ENCODE results near the gene RBM10.
A peak's percentile ranks its signal among the peaks of the same experiment; 100 is the strongest.

RBM10 gene

DNA sequence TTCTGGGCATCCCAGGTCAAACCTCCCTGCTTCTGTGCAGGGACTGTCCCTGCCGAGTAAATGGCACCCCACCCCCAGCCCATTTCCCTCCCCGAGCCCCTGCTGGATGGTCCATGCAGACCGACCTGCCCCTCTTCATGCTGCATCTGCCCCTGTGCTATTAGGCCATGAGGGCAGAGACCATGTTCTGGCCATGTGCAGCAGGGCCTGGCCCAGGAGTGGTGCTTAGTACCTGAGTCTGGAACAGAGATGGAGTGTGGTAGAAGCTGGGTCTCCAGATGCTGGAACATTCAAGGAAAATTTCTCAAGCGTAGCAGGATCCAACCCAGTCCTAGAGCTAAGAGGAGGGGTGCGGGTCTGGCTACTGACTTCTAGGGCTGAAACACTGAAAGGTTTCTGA, 33.3 kb downstream of the RBM10 start:
- no peak for DNase-seq

DNA sequence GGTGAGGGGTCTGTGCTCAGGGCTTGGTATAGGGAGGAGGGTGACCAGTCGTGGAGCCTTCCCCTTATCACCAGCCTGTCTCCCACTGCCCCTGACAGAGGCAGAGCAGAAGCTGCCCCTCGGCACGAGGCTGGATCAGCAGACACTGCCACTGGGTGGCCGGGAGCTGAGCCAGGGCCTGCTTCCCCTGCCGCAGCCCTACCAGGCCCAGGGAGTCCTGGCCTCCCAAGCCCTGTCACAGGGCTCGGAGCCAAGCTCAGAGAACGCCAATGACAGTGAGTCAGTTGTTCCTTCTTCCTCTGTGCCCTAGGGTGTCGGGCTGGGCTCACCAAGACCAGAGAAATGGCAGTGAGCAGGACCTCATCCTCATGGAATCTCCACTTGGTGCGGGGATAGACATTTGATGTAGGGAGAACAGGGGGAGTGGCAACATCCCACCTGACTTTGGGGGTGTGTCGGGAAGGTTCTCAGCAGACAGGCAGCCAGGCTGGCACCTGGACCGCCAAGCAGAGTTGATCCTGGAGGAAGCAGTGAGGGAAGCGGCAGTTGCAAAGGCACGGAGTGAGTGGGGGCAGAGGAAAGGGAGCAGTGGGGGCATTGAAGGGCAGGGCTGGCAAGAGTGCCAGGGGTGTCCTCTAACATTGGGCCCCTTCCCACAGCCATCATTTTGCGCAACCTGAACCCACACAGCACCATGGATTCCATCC, 34.4 kb downstream of the RBM10 start:
- no peak for DNase-seq

DNA sequence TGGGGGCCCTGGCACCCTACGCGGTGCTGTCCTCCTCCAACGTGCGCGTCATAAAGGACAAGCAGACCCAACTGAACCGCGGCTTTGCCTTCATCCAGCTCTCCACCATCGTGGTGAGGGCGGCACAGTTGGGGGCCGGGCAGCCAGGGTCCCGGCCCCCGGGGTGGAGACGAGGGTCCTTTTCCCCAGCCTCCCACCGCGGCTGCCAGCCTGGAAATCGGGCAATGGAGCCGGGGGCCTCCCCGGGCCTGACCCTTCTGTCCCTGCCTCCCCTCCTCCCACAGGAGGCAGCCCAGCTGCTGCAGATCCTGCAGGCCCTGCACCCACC, 34.9 kb downstream of the RBM10 start:
- no peak for DNase-seq

DNA sequence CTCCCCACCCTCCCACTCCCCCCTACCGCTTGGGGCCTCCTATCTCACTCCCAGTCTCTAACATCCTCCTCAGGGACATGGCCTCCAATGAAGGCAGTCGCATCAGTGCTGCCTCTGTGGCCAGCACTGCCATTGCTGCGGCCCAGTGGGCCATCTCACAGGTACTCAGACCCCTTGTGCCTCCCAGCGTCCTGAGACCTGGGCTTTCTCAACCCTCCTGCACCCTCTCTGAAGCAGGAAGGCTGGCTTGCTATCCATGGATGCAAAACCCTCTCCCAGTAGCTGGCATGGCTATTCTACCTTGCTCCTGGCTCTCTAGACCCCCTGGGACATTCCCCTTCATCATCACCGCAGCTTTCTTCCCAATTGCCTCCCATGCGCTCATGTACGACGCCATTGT, 35.3 kb downstream of the RBM10 start:
- no peak for DNase-seq

DNA sequence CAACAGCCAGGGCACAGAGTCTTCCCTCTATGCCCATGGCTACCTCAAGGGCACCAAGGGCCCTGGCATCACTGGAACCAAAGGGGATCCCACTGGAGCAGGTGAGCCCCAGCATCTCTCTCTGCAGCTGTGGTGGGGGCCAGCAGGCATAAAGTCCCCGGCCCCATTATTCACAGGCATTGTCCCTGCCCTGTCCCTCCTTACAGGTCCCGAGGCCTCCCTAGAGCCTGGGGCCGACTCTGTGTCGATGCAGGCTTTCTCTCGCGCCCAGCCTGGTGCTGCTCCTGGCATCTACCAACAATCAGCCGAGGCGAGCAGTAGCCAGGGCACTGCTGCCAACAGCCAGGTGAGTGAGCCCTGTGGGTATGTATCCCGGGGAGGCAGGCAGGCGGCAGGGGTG, 36.3 kb downstream of the RBM10 start:
- no peak for DNase-seq

DNA sequence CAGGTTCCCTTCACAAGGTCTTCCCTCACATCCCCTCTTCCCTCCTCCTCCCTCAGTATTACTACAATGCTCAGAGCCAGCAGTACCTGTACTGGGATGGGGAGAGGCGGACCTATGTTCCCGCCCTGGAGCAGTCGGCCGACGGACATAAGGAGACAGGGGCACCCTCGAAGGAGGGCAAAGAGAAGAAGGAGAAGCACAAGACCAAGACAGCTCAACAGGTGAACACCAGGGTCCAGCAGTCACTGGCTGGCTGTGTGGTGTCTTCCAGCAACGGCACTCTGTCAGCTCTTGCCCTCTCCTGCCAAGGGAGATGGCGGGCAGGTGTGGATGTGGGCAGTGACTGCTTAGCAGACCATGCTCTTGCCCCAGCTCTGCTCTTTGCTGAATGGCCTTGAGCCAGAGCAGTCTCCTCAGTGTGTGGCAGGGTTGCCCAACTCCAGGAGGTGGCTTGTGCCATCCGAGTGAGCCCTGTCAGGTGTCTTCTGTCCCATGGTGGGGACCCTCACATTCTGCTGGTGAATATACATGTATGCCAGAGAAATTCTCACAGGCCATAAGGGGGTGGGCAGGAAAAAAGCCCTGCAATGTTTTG, 37.2 kb downstream of the RBM10 start:
- no peak for DNase-seq

DNA sequence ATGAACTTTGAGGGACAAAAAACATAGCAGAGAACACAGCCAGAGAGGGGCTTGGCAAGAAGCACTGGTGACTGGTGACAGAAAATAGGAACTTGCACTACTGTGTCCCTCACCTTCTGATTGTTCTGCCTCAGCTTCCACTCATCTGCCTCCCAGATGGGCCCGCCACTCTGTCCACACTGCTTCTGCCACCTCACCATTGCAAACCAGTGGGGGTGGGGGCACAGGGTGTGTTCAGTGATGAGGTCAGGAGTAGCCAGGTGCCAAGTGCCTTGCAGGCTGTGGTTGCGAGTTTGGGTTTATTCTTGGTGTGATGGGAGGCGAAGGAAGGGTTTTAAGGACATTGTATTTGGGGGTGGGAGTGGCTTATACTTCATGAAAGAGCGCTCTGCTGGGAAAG, 39.5 kb downstream of the RBM10 start:
- no peak for DNase-seq

DNA sequence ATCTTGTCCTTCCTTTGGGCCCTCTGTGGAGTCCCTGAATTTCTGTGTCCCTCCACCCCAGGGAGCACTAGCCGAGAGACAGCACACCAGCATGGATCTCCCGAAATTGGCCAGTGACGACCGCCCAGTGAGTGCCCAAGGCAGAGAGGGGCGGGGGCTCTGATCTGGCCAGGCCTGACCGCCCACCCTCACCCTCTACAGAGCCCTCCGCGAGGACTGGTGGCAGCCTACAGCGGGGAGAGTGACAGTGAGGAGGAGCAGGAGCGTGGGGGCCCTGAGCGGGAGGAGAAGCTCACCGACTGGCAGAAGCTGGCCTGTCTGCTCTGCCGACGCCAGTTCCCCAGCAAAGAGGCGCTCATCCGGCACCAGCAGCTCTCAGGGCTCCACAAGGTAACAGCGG, 40.2 kb downstream of the RBM10 start:
- DNase-seq = no peak

DNA sequence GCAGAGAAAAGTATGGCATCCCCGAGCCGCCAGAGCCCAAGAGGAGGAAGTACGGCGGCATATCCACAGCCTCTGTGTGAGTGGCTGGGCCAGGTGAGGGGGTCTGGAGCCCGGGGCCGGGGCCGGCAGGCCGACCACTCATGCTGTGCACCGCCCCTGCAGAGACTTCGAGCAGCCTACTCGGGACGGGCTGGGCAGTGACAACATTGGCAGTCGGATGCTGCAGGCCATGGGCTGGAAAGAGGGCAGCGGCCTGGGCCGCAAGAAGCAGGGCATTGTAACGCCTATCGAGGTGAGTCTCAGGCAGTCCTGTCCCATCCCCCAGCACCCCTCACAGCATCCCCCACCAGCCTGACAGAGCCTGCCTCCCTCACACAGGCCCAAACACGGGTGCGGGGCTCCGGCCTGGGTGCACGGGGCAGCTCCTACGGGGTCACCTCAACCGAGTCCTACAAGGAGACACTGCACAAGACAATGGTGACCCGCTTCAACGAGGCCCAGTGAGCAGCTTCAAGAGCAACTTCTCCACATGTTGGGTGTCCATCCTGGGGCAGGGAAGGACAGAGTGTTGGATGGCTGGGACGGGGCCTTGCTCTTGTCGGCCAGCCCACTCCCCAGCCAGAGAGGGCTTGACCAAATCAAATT, 41.2 kb downstream of the RBM10 start:
- DNase-seq = no peak

DNA sequence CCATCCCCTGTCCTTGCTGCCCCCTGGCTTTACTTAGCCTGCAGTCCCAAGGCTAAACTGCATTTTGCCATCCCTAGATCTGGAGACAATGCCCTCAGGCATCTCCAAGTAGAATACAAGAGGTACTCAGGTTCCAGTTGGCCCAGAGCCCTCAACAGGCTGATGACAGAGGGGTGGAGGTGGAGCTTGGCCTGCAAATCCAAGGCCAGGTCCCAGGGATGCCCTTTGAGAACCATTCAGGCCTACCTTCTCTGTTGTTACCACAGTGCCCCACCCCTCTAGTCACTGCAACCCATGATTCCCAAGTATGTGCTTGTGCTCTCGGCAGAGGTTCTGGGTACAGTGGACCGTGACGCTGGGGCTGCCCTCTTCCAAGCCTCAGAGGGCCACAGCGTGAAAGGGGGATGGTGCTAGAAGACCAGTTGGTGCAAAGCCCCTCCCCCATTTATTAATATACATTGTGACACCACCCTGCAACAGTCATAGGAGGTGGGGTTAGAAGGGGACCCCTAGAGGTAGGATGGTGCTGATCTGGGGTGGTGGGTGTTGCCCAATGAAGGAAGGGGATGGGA, 42.2 kb downstream of the RBM10 start:
- no peak for DNase-seq

DNA sequence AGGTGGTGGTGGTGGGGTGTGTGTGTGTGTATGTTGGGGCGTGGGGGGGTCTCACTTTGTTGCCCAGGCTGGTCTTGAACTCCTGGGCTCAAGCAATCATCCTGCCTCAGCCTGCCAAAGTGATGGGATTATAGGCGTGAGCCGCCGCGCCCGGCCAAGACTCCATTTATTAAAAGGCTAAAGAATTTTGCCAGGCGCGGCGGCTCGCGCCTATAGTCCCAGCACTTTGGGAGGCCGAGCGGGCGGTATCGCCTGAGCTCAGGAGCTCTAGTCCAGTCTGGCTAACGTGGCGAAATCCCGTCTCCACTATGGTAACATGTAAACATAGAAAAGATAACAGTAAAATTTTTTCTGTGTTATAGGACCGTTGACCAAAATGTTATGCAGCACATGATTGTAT, 44.9 kb downstream of the RBM10 start:
- DNase-seq = no peak

DNA sequence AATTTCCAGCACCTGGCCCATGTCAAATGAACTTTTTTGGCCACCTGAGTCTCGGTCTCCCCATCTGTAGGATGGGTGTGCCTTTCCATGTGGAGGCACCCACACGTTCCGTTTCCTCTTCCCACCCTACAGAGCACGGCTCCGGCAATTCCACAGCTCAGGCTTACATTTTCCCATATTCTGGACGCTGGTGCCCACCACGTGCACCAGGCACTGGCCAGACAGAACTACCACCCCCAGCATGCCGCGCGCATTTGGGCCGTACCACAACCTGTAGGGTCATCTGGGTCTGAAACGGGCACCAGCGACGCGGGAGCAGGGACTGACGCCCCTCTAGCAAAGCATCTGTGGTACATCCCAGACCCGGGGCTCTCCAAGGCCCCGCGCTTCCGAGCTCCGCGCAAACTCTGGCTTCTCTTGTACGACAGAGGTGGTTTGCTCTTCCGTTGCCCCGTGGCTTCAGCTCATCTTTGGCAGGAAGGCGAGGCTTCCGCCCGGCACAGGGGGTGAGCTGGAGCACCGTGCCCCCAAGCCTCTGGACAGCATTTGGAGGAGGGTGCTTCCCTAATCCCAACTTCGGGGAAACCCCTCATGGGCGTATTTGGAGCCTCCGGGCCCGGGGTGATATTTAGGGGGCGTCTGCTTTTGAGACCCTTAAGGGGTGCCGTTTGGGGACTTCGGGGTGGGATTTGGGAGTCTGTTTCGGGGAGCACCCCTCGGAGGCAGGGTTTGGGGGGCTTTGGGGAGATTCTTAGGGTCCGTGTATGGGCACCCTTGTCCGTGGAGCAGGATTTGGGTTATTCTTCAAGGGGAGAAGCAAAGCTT, 45.6 kb downstream of the RBM10 start:
- DNase-seq = peak; percentile 89

DNA sequence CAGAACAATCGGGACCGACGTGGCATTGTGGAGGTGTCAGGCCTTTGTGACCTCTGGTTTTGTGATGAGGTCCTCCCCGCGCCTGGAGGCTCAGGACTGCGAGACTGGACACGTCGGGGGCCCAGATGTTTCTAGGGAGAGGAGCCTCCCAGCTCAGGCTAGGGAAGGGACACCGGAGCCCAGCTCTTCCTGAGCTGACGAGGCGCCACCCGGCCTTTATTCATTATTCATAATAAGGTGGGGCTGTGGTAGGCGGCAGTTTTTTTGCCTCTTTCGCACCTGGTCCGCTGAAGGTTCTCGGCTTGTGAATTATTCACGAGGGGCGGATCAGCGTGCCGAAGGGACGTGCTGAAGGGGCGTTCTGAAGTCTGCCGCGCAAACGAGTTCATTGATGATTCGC, 46.3 kb downstream of the RBM10 start:
- peak; percentile 42 for DNase-seq

DNA sequence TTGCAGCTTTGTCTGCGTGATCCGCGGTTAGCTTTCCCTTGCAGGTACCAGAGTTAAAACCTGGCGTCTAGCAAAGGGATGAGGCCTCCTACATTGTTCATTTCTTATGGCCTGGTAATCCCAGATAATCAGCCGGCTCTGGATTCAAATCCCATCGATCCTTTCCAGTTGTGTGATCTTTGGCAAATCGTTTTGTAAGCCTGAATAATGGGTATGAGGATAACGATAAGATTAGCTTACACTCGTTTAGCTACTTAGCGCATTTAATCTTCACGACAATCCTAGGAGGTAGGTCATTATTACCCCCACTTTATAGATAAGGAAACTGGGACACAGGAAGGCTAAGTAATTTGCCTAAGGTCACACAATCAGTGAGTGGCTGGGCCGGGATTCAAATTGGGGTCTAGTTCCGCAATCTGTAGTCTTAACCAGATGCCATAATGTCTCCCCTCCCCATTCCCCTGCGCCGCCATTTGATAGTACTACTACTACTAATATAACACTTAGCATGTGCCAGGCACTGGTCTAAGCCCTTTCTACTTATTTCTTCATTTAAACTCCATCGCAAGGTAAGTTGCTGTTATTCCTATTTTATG, 46.9 kb downstream of the RBM10 start:
- DNase-seq = no peak

DNA sequence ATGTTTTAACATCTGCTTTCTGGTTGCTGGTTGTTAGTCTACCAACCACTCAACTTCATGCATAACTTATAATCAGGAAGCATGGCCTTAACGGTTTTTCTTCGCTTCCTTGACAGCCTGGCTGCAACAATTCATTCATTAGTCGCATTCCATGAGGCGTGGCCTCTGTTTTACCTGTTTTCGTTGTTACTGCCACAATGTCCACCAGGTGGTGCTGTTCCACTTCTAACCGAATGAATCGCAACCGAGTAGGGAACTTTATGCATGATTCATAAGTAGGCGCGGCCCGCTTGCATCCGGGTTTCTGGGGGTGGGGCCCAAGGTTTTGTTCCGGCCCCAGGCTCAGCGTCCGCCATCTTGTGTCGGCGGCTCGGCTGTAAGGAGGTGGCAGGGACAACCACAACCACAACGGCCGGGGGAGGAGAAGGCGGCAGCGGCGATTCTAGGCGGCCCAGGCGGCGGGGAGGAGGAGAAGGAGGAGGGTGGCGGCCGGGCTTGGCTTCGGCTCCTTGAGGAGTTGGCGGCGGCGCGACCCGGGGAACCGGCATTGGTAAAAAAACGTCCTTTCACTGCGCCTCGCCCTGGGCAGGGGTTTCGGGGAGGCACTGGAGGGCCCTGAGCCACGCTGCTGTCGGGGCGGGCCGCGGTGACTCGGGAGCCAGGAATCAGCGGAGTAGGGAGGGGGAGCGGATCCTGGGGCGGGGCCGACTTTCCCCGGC, 48.6 kb downstream of the RBM10 start, which contains the start of gene UBA1:
UBA1 (plus strand) TSS at position 355 of the 719 bp plus-strand sequence. CDS start 4,974 bp downstream, outside the sequence.
- peak; percentile 94 for DNase-seq

DNA sequence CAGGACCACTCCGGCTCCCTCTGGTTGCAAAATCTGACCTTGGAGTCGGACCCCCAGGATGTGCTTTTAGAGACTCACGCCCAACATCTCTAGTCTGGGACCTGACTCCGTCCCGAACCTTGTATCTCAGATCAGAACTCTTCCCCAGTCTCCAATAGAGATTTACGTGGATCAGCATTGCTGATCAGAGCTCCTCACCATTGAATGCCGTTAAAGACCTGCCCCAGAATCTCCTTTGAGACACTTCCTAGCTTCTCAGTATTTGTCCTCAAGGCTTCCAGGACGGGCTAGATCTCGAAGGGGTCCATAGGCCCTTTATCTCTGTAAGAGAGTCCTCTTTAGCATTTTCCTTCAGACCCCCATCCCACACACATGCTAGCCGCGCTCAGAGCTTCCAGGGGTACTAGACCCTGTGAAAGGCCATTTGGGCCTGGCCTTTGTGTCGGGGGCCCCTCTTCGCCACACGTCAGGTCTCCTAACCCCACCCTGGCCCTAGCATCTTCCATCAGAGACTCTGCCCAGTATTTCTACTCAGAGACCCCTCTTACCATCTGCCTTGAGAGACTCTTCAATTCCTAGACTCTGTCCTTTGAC, 49.3 kb downstream of the RBM10 start:
- DNase-seq = no peak

DNA sequence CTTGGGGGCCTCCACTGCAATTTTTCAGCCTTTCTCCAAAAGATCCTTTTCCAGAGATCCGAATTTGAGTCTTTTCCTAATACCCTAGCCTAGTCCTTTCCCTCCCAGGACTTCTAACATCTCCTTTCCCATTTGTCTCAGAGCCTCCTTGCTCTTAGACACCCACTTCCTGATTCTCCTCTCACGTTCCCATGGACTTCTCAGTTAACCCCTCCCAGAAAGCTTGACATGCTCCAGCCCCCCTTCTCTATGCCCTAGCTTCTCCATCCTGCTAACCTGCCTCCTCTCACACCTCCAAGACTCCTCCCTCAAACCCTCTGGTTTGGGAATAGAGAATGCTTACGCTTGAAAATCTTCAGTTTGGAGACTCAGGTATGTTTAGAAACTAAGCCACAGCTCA, 51.1 kb downstream of the RBM10 start:
- DNase-seq = no peak

DNA sequence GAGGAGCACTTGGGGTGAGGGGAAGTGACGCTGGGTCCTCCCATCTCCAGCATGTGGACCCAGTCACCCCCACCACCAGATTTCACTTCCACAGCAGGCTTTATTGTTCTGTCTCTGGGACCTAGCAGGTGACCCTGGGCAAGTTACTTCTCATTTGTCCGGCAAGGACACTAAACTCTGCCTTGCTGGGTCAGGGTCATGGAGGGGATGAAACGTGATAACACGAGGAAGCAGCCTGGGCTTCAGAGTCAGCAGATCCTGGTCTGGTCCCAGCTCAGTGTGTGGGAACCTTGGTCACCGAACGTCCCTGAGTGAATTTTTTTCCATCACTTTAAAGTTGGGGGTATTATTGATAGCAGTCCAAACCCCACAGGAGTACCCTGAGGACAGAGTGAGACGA, 52.5 kb downstream of the RBM10 start:
- DNase-seq = no peak

DNA sequence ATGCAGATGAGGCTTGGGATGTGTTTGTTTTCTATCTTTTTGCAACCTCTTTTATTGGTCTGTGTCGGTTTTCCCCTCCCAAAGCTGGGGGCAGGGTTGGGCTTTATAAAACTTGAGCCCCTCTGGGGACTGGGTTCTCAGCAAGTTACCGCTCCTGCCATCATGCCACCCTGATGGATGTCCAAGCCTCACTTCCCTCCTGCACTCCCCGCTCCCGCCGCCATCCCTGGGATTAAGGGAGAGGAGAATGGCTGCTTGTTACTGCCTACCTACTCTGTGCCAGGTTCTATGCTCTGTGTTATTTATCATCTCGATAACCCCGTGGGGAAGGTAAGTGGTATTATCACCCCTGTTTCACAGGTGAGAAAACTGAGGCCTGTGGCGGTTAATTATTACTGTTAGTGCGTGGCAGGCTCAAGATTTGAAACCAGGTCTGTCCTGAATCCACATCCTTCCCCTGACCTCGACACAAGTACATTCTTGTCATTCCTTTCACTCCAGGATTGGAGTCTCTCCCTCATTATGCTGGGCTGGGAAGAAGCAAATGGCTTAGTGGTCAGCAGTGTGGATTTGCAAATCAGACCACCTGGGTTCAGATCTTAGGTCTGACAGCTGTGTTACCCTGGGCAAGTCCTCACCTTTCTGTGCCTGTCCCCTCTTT, 53.1 kb downstream of the RBM10 start:
- no peak for DNase-seq

DNA sequence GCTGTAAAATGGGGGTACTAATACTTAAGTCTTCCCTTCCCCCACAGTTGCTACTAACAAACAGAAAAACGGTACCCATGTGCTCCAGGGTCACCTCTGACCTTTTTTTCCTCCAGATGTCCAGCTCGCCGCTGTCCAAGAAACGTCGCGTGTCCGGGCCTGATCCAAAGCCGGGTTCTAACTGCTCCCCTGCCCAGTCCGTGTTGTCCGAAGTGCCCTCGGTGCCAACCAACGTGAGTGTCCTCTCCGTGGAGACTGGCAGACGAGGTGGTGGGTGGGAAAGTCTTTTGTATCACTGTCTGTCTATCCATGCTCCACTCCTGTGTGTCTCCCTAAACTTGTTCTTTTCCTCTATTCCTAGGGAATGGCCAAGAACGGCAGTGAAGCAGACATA, 53.7 kb downstream of the RBM10 start:
- DNase-seq = no peak

DNA sequence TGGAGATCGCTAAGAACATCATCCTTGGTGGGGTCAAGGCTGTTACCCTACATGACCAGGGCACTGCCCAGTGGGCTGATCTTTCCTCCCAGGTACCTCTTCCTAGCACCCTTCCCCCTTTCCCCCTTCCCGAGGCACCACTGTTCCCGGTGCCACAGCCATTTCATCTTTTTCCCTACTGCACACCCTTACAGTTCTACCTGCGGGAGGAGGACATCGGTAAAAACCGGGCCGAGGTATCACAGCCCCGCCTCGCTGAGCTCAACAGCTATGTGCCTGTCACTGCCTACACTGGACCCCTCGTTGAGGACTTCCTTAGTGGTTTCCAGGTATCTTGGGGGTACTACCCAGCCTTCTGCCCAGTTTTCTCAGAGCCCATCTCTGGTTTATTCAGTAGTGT, 54.3 kb downstream of the RBM10 start:
- no peak for DNase-seq

Measured in NCI-H510A treated with DMSO at 0.1 percent for 48 hours (cell line).